Endothelial cell (in vitro differentiated cells): ENCODE results near the gene ZEB1. TPM values are rescaled to one million over a fixed set of nuclear protein-coding genes. Genes with fewer than 3 reads are reported as not detected.

ENCODE experiments used
- DNase-seq: peaks from one replicate; pipeline ENCODE4 v3.0.0; 2021; ENCODE audit warnings: low spot score
- H3K27ac Mint-ChIP-seq: one replicate; pipeline ENCODE4 v1.8.0; 2021; ENCODE audit warnings: mixed read lengths, inconsistent platforms; ENCODE audit not compliant: unreplicated experiment
- H3K27me3 Mint-ChIP-seq: one replicate; pipeline ENCODE4 v1.8.0; 2021; ENCODE audit warnings: mild to moderate bottlenecking, moderate library complexity, mixed read lengths, inconsistent platforms; ENCODE audit not compliant: unreplicated experiment
- H3K36me3 Mint-ChIP-seq: one replicate; pipeline ENCODE4 v1.8.0; 2021; ENCODE audit warnings: mild to moderate bottlenecking, low read depth, mixed read lengths, inconsistent platforms; ENCODE audit not compliant: unreplicated experiment
- H3K4me1 Mint-ChIP-seq: one replicate; pipeline ENCODE4 v1.8.0; 2021; ENCODE audit warnings: mild to moderate bottlenecking, mixed read lengths, inconsistent platforms; ENCODE audit not compliant: unreplicated experiment
- H3K4me3 Mint-ChIP-seq: one replicate; pipeline ENCODE4 v1.8.0; 2021; ENCODE audit warnings: mild to moderate bottlenecking, mixed read lengths, inconsistent platforms; ENCODE audit not compliant: unreplicated experiment
- H3K9me3 Mint-ChIP-seq: one replicate; pipeline ENCODE4 v1.8.0; 2021; ENCODE audit warnings: mixed read lengths, inconsistent platforms; ENCODE audit not compliant: unreplicated experiment
- total RNA-seq: library from RNA; stranded (reverse); fragmentation: NEBNext Ultra II Directional; extraction: Animal tissue kit (Norgen Biotek cat#: 25700); gene quantifications from one replicate; pipeline ENCODE4 v1.2.1, GENCODE V29; 2021; ENCODE audit not compliant: unreplicated experiment
- TF ChIP-seq, protein P1 (sequence below): fragments of 200-600 bp; sonication (generic); IDR thresholded peaks from one replicate; pipeline ENCODE4 v1.5.0; 2021; ENCODE audit warnings: antibody characterized with exemption; ENCODE audit not compliant: unreplicated experiment

The ZEB1 gene
- total RNA-seq, 1 donor from 2014 or later = 76.6 TPM

DNA sequence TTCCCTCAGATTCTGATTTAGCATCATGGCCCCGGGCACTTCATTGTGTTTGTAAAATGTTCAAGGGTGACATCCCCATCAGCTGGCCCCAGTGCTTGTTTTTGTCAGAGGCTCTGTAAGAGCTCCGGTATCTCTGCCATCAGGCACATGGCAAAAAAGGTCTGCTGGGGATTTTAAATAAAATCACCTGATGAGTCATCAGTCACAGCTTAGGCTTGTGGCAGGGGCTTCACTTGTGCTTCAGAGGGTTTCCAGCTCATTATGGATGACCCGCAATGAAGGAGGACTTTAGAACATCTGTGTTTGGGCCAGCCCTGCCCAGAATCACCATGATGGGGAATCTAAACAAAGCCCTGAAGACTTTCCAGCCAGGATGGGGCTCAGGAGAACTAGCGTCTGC lies 259.9 kb downstream of the ZEB1 start:
- Mint-ChIP-seq H3K27ac (no peak overlapping the region), H3K4me1 (peaks cover 5% of the 10 kb centered on the region), H3K9me3 (no peaks in the 10 kb centered on the region), H3K36me3 (peaks cover 10% of the 10 kb centered on the region), H3K4me3 (no peak overlapping the region), H3K27me3 (peaks cover 1% of the 10 kb centered on the region)
- no peak for DNase-seq
- TF ChIP-seq, protein P1, sequence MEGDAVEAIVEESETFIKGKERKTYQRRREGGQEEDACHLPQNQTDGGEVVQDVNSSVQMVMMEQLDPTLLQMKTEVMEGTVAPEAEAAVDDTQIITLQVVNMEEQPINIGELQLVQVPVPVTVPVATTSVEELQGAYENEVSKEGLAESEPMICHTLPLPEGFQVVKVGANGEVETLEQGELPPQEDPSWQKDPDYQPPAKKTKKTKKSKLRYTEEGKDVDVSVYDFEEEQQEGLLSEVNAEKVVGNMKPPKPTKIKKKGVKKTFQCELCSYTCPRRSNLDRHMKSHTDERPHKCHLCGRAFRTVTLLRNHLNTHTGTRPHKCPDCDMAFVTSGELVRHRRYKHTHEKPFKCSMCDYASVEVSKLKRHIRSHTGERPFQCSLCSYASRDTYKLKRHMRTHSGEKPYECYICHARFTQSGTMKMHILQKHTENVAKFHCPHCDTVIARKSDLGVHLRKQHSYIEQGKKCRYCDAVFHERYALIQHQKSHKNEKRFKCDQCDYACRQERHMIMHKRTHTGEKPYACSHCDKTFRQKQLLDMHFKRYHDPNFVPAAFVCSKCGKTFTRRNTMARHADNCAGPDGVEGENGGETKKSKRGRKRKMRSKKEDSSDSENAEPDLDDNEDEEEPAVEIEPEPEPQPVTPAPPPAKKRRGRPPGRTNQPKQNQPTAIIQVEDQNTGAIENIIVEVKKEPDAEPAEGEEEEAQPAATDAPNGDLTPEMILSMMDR = no peak
